ENCODE results near the gene ARFGEF2.

GRCh38 chr20:48898896-48899530 is 22.5 kb upstream of the ARFGEF2 start:
- no peak for TF ChIP-seq GATA1 (IDR thresholded peaks at IDR 0.05; ENCODE audit: low read depth, low read length)
- no peak for TF ChIP-seq POLR2A (IDR thresholded peaks at IDR 0.05; ENCODE audit: low read length)

Data from erythroblast (primary cell).